ENCODE data around the gene PSENEN.

PSENEN gene

DNA sequence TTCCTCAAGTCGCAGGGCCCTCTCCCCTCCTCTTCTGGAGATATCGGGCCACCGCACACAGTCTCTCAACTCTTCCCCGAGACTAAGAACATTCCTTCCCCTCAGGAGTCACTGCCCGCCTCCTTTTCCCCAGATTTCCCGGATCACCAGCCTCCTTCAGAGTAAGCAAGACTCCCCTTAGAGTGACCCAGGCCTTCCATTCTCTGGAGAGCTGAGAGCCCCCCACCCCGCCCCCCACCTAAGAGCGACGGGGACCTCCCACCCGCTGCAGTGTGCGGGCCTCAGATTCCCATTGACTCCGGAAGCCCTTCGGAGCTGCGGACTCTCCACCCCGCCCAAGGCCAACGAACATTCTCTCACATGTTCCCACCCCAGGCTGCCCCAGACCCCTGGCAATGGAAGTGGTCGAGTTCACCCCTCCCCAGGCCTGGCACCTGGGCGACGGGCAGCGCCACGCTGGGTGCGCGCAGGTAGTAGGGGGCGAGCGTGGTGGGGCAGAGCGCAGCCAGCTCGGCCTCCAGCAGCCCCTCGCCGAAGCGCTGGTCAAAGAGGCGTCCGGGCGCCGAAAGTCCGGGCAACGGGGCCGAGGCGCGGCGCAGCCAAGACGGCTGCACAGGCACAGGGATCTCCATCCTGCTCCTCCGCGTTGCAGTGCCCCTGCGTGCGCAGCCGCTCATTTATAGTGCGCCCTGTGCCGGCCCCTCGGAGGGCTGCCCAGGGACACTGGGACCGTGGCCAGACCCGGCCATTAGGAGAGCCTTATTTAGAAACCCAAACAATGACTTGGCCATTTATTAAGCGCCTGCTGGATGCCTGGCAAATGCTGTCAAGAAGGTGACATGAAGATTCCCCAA is 11.2 kb downstream of the PSENEN start, which contains the start of gene HSPB6:
TSS of gene HSPB6 (minus strand) at position 653 of the 854 bp plus-strand sequence. CDS start at position 632, 21 bp downstream.
- POLR2A ChIA-PET, result interaction anchor here (1.3 kb wide), 1 partner anchor 8 kb away, joined by 5 read pairs; the partner anchor contains the start of gene LIN37
- CTCF ChIA-PET, result no interaction called here
- TF ChIP-seq CTCF (IDR thresholded peaks at IDR 0.05; ENCODE audit: control extremely low read depth, extremely low read depth, low read depth, missing control alignments), result no peak
- no peak for DNase-seq (ENCODE audit: extremely low spot score)

GRCh38 chr19:35757231-35757748 is 11.8 kb downstream of the PSENEN start:
- ChIA-PET CTCF (no interaction called here), POLR2A (interaction anchor here (1.3 kb wide), 1 partner anchor 9 kb away, joined by 5 read pairs; the partner anchor contains the start of gene LIN37)
- DNase-seq (ENCODE audit: extremely low spot score), result peak; percentile 25
- TF ChIP-seq CTCF (IDR thresholded peaks at IDR 0.05; ENCODE audit: control extremely low read depth, extremely low read depth, low read depth, missing control alignments), result no peak

GRCh38 chr19:35757749-35758608 is 12.5 kb downstream of the PSENEN start, which contains the start of gene PROSER3:
PROSER3 (plus strand) TSS chr19:35758176; CDS start chr19:35758216, 40 bp downstream.
- ChIA-PET CTCF (no interaction called here), POLR2A (no interaction called here)
- DNase-seq (ENCODE audit: extremely low spot score), result peak; percentile 99
- no peak for TF ChIP-seq CTCF (IDR thresholded peaks at IDR 0.05; ENCODE audit: control extremely low read depth, extremely low read depth, low read depth, missing control alignments)

DNA sequence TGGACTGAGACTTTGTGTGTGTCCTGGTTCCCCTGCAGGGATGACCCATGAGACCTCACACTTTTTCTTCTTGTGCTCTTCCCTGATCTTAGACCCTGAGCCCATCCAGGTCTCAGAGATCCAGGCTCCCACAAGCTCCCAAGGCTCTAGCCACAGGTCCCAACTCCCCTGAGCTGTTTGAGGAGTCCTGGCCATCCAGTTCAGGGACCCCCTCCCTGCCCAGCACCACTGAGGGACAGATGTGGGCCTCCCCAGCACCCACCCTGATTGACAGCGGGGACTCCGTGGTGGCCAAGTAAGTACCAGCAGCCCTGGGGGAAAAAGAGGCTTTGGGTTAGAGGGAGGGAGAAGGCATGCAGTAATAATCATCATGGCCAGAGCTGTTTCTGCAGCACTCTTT is 14.2 kb downstream of the PSENEN start:
- ChIA-PET CTCF (interaction anchor here (1.4 kb wide), 1 partner anchor 15 kb away, joined by 3 read pairs; the partner anchor contains the start of genes PSENEN and U2AF1L4), POLR2A (no interaction called here)
- no peak for TF ChIP-seq CTCF (IDR thresholded peaks at IDR 0.05; ENCODE audit: control extremely low read depth, extremely low read depth, low read depth, missing control alignments)
- no peak for DNase-seq (ENCODE audit: extremely low spot score)

DNA sequence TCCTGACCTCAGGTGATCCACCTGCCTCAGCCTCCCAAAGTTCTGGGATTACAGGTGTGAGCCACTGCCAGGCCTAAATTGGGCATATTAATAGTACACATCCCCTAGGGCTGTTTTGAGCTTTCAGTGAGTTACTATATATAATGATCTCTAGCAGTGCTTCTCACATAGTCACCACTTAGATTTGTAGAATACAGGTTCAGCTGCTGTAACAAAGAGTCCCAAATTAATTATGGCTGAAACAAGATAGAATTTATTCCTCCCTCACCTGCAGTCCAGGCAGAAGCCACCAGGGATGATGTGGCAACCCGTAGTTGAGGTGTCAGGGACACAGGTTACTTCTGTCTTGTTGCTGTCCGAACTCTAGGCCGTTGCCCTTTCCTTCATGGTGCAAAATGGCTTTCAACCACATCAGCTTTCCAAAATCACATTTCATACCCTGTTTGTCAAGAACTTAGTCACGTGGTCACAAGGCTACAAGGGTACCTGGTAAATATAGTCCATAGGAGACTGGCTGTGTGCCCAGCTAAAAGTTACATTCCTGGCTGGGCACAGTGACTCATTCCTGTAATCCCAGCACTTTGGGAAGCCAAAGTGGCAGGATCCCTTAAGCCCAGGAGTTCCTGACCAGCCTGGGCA is 15.4 kb downstream of the PSENEN start:
- TF ChIP-seq CTCF (IDR thresholded peaks at IDR 0.05; ENCODE audit: control extremely low read depth, extremely low read depth, low read depth, missing control alignments), result no peak
- ChIA-PET POLR2A (no interaction called here), CTCF (interaction anchor here (0.7 to 1.4 kb wide), 2 partner anchors 8 to 16 kb away, joined by 3 read pairs; partner anchors contain the start of genes PSENEN and U2AF1L4)
- no peak for DNase-seq (ENCODE audit: extremely low spot score)
